GM12874 (cell line): ENCODE data around the gene DDX23.

ENCODE experiments used
- CTCF ChIP-seq: IDR thresholded peaks from 2 replicates; pipeline ENCODE4 v1.5.1; 2011; ENCODE audit warnings: low read depth, mild to moderate bottlenecking, control low read depth, low read length, moderate library complexity; ENCODE audit not compliant: insufficient read depth

The DDX23 gene

GRCh38 chr12:48858043-48858442 is 6.1 kb upstream of the DDX23 start:
- no peak for TF ChIP-seq CTCF

- TF ChIP-seq CTCF: no peak
Observed at GRCh38 chr12:48857278-48857994, 5.5 kb upstream of the DDX23 start.

- TF ChIP-seq CTCF: no peak
Observed at GRCh38 chr12:48856379-48856778, 4.4 kb upstream of the DDX23 start.

- no peak for TF ChIP-seq CTCF
Observed at GRCh38 chr12:48854488-48854887, 2.5 kb upstream of the DDX23 start.

GRCh38 chr12:48852734-48853688 is 1.0 kb upstream of the DDX23 start:
- TF ChIP-seq CTCF: peak; percentile 73

- no peak for TF ChIP-seq CTCF
Observed at GRCh38 chr12:48838048-48838447, 13.9 kb downstream of the DDX23 start.

GRCh38 chr12:48832321-48833060 is 19.5 kb downstream of the DDX23 start:
- TF ChIP-seq CTCF: no peak
